Fibroblast of lung (primary cell): Measurements from ENCODE around the gene B3GNT7.

Experiments
- EZH2 ChIP-seq: IDR thresholded peaks from 2 replicates; pipeline ENCODE4 v1.5.1; 2012; ENCODE audit warnings: low read length, control low read depth, mild to moderate bottlenecking; ENCODE audit errors: missing control alignments
- TF ChIP-seq, protein P1 (sequence below), 2 donors: IDR thresholded peaks in 1 of 2; conservative IDR thresholded peaks in 1 of 2; 1 replicate in 1 of 2; 2 replicates in 1 of 2; pipeline ENCODE4 v1.5.1; 2011 to 2012; ENCODE audit warnings: low read length in 2 of 2, control low read depth in 1 of 2, inconsistent platforms in 1 of 2, low read depth in 1 of 2, mild to moderate bottlenecking in 1 of 2

DNA sequence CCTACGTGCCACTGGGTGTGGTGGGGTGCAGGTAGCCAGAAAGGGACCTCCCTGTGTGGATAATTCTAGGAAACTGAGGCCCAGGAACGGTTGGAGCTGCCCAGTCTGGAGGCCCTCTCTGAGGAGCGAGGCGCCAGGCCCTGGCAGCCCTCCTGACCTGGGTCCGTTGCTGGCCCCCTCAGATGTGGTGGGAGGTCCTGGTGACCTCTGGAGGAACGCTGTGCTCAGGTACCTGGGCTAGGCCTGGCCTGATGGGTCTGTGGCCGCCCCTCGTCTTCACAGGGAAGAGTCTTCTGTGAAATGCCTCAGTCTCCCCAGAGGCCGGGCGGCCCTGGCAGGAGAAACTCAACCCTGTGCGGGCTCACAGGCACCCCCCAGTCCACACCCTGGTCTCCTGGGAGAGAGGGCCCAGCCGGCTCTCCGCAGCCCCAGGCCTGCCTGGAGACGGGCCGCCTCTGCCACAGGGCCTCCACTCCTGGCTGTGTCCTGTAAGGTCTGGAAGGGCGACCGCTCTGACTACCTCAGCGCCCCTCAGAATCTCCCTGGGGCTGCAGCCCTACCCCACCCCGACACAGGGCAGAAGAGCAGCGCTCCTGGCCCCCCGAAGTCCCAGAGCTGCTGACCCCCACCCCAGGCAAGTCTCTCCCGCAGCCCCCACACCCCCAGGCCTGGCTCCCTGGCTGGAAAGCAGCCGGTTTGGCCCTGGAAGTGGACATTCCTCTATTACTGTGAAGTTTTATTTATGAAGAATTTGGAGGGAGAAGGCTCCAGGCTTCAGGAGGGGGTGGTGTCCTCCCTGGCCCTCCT is 3.7 kb downstream of the B3GNT7 start:
- no peak for TF ChIP-seq EZH2
- TF ChIP-seq, protein P1, sequence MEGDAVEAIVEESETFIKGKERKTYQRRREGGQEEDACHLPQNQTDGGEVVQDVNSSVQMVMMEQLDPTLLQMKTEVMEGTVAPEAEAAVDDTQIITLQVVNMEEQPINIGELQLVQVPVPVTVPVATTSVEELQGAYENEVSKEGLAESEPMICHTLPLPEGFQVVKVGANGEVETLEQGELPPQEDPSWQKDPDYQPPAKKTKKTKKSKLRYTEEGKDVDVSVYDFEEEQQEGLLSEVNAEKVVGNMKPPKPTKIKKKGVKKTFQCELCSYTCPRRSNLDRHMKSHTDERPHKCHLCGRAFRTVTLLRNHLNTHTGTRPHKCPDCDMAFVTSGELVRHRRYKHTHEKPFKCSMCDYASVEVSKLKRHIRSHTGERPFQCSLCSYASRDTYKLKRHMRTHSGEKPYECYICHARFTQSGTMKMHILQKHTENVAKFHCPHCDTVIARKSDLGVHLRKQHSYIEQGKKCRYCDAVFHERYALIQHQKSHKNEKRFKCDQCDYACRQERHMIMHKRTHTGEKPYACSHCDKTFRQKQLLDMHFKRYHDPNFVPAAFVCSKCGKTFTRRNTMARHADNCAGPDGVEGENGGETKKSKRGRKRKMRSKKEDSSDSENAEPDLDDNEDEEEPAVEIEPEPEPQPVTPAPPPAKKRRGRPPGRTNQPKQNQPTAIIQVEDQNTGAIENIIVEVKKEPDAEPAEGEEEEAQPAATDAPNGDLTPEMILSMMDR (conservative IDR thresholded peaks at IDR 0.05 in 1 of 2, IDR thresholded peaks at IDR 0.05 in 1 of 2; ENCODE audit: low read depth in 1 of 2, low read length in 2 of 2): no peak
